ENCODE results near the gene TUBA1B. TPM values are rescaled to one million over a fixed set of nuclear protein-coding genes. Genes with fewer than 3 reads are reported as not detected.
"Not testable (repeated sequence)": the region's sequence is repeated elsewhere in the genome, so short reads cannot be mapped to it uniquely, and the experiment has no call there.

Gene TUBA1B
- 100 to 1,000 TPM; 477 to 869 (median 576) TPM for polyA plus RNA-seq

DNA sequence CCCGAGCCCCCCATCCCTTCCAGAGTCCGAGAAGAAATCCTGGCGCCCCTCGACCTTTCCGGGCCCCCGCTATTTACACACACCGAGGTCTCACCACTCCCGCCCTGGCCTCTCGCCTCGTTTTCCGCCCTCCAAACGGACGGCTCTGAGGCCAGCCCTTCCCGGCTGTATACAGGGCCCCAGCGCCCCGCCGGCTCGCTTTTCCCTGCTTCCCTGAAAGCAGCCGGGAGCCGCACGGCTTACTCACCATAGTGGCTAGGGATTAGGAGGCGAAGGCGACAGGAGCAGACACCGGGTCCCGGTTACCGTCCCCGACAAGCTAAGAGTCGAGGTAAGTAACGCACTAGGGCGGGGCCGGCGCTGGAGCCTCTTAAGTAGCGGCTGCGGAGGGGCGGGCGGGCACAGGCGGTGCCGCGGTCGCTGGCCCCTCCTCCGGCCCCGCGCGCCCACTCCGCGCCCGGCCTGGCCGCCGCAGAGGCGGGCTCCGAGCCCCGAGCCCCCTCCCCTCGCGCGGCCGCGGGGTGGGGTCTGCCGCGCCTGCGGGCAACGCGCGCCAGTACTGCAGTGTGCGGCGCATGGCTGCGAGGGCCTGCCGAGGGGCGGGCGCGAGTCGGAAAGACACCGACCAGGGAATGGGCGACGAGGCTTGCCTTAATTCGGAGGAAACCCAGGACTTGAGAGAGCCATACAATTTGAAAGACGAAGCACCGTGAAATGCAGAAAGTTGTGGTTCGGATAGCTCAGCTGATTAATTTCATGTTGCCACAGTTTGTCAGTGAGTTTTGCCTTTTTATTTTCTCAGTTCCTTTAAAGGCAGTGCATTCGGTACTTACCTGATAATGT, at the start of gene TUBA1B:
Gene TUBA1B, minus strand, starts transcription at position 345 of the 843 bp plus-strand sequence. Its CDS starts 95 bp downstream, at position 250.
- Mint-ChIP-seq H3K36me3 (peaks cover 15 to 26% (median 21%) of the 10 kb centered on the region in 3 donors), H3K4me1 (peaks cover 37 to 48% of the 10 kb centered on the region in 2 donors), H3K27me3 (ENCODE audit: low read depth in 3 of 3) (peaks cover 14 to 29% (median 22%) of the 10 kb centered on the region in 3 donors), H3K9me3 (no peaks in the 10 kb centered on the region), H3K4me3 (peak within 1 kb of the TSS; percentile 94 to 99 (median 97)), H3K27ac (peak within 1 kb of the TSS; percentile 95 to 99 (median 98))
- peak; percentile 89 to 91 (median 91) for DNase-seq

DNA sequence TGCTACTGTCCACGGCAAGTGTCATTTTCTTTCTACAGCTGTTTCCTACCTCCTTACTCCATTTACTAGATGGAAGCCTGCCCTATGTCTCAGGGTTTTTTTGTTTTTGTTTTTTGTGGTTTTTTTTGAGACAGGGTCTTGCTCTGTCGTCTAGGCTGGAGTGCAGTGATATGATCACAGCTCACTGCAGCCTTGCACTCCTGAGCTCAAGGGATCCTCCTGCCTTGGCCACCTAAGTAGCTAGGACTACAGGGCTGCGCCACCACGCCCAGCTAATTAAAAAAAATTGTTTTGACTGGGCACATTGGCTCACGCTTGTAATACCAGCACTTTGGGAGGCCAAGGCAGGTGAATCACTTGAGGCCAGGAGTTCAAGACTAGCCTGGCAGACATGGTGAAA, 43.0 kb upstream of the TUBA1B start:
- H3K4me3 Mint-ChIP-seq, result no peak overlapping the region

DNA sequence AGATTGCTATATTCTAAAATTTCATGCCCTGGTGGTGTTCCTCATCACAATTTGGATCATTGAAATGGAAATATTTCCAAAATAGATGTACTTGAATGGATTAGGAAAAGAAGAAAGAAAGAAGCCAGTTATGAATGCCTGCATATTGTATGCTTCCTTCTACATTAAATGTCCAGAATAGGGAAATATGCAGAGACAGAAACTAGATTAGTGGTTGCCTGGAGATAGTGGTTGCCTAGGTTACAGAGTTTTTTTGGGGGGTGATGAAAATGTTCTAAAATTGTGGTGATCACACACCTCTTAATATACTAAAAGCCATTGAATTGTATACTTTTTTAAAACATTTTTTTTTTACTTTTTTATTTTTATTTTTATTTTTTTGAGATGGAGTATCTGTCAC, 39.7 kb upstream of the TUBA1B start:
- no peaks in the 10 kb centered on the region for H3K4me1 Mint-ChIP-seq
- peaks cover 0 to 8% (median 0%) of the 10 kb centered on the region in 3 donors for H3K36me3 Mint-ChIP-seq
- no peaks in the 10 kb centered on the region for H3K9me3 Mint-ChIP-seq
- H3K4me3 Mint-ChIP-seq, result no peak overlapping the region
- no peak for DNase-seq
- H3K27ac Mint-ChIP-seq, result no peak overlapping the region
- H3K27me3 Mint-ChIP-seq (ENCODE audit: low read depth in 3 of 3), result peaks cover 0 to 2% (median 0%) of the 10 kb centered on the region in 3 donors

More for the DNA sequence above, 43.0 kb upstream of the TUBA1B start:
- peaks cover 0 to 2% (median 0%) of the 10 kb centered on the region in 3 donors for H3K27me3 Mint-ChIP-seq (ENCODE audit: low read depth in 3 of 3)
- H3K36me3 Mint-ChIP-seq, result peaks cover 0 to 5% (median 3%) of the 10 kb centered on the region in 3 donors
- no peak overlapping the region for H3K27ac Mint-ChIP-seq
- H3K4me1 Mint-ChIP-seq, result no peaks in the 10 kb centered on the region
- no peak for DNase-seq
- no peaks in the 10 kb centered on the region for H3K9me3 Mint-ChIP-seq

DNA sequence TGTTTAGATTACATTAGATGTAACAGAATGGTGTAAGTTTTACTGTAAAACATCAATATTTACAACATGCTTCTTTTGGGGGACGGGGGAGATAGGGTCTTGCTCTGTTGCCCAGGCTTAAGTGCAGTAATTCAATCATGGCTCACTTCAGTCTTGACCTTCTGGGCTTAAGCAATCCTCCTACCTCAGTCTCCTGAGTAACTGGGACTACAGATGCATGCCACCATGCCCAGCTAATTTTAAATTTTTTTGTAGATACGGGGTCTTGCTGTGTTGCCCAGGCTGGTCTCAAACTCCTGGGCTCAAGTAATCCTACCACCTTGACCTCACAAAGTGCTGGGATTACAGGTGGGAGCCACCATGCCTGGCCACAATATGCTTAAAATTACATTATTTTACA, 33.9 kb upstream of the TUBA1B start:
- Mint-ChIP-seq H3K9me3 (no peaks in the 10 kb centered on the region), H3K4me3 (no peak overlapping the region), H3K36me3 (peaks cover 0 to 8% (median 0%) of the 10 kb centered on the region in 3 donors), H3K4me1 (no peaks in the 10 kb centered on the region), H3K27me3 (ENCODE audit: low read depth in 3 of 3) (no peaks in the 10 kb centered on the region), H3K27ac (no peak overlapping the region)
- DNase-seq, result no peak

DNA sequence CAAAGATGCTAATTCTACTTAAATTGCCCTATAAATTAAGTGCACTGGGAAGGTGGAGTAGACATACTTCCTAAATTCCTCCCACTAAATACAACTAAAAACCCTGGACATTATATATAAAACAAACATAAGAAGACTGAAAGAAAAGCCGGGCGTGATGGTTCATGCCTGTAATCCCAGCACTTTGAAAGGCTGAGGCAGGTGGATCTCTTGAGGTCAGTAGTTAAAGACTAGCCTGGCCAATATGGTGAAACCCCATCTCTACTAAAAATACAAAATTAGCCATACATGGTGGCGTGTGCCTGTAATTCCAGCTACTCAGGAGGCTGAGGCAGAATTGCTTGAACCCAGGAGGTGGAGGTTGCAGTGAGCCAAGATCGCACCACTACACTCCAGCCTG, 30.7 kb upstream of the TUBA1B start:
- not testable (repeated sequence) for H3K36me3 Mint-ChIP-seq, H3K27ac Mint-ChIP-seq, H3K9me3 Mint-ChIP-seq

DNA sequence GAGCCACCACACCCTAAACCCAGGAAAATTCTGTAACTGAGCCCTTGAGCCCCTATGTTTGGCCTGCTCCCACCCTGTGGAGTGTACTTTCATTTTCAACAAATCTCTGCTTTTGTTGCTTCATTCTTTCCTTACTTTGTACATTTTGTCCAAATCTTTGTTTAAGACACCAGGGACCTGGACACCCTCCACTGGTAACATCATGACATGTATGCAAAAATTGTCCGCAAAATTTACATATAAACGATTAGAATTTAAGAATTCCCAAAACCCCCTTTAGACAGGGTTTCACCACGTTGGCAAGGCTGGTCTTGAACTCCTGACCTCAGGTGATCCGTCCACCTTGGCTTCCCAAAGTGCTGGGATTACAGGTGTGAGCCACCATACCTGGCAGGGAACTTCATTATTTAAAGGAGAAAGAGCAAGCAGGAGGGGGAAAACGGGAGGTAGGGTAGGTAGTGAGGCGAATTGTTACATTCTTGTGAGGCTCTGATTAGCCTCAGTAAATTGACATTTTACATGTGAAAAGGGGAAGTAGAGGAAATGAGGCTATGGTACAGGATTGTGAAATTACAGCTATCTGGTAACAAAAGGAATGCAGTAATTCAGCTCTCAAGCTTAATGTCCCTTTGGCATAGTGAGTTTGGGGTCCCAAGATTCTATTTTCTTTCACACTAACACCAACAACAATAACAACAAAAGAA, 30.0 kb upstream of the TUBA1B start:
- Mint-ChIP-seq H3K4me1 (no peaks in the 10 kb centered on the region), H3K4me3 (no peak overlapping the region), H3K27me3 (ENCODE audit: low read depth in 3 of 3) (peaks cover 0 to 2% (median 0%) of the 10 kb centered on the region in 3 donors), H3K36me3 (no peaks in the 10 kb centered on the region), H3K9me3 (no peaks in the 10 kb centered on the region), H3K27ac (no peak overlapping the region)
- no peak for DNase-seq

More for the DNA sequence above, 30.7 kb upstream of the TUBA1B start:
- not testable (repeated sequence) for H3K4me1 Mint-ChIP-seq; H3K4me3 Mint-ChIP-seq; H3K27me3 Mint-ChIP-seq (ENCODE audit: low read depth in 3 of 3); DNase-seq

DNA sequence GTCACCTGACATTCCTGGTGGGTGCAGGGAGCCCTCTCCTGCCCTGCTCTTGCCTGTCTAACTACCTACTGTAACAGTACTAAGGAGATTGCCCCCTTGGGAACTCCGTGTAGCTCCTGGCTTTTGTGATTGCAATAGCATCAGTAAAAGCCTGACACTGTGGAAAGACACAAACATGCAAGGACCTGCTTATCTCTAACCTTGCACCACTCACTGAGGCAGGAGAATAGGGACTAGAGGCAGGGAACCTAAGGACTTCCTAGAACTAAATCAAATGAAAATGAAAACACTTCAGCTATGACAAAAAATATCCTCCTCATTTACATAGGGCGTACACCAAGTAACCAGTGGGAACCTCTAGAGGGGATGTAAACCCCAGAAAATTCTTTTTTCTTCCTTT, 29.2 kb upstream of the TUBA1B start:
- no peaks in the 10 kb centered on the region for H3K9me3 Mint-ChIP-seq
- no peak overlapping the region for H3K4me3 Mint-ChIP-seq
- no peaks in the 10 kb centered on the region for H3K4me1 Mint-ChIP-seq
- no peak for DNase-seq
- H3K36me3 Mint-ChIP-seq, result no peaks in the 10 kb centered on the region
- H3K27ac Mint-ChIP-seq, result no peak overlapping the region
- H3K27me3 Mint-ChIP-seq (ENCODE audit: low read depth in 3 of 3), result peaks cover 0 to 2% (median 0%) of the 10 kb centered on the region in 3 donors

DNA sequence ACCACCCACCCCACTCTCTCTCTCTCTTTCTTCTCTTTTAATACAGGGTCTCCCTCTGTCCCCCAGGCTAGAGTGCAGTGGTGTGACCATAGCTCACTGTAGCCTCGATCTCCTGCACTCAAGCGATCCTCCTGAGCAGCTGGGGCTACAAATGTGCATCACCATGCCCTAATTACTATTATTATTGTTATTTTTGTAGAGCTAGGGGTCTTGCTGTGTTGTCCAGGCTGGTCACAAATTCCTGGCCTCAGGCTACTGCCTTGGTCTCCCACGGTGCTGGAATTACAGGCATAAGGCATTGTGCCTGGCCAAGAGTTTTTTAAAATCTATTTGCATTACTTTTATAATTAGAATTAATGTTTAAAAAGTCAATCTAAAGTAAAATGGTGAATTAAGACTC, 23.0 kb upstream of the TUBA1B start:
- peaks cover 0 to 2% (median 0%) of the 10 kb centered on the region in 3 donors for H3K27me3 Mint-ChIP-seq (ENCODE audit: low read depth in 3 of 3)
- no peak overlapping the region for H3K27ac Mint-ChIP-seq
- DNase-seq, result no peak
- H3K36me3 Mint-ChIP-seq, result no peaks in the 10 kb centered on the region
- no peak overlapping the region for H3K4me3 Mint-ChIP-seq
- H3K4me1 Mint-ChIP-seq, result peaks cover 0 to 3% of the 10 kb centered on the region in 2 donors
- H3K9me3 Mint-ChIP-seq, result no peaks in the 10 kb centered on the region

DNA sequence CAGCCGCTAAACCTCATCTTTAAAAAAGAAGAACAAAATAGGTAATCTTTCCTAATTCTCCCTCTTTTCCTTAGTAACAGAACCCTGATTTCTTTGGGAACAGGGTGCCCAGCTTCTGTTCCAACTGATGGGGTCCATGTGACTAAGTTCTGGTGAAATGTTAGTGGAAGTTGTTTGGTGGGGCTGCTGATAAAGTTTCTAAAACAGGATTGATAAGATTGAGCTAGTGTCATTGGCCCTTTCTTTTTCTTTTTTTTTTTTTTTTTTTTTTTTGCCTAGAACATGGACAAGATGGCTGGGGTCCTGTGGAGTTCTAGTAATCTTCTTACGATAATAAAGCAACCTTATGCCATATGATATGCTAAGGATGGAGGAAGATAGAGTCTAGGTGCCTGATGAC, 16.2 kb upstream of the TUBA1B start:
- Mint-ChIP-seq H3K27me3 (ENCODE audit: low read depth in 3 of 3) (no peaks in the 10 kb centered on the region), H3K4me1 (peaks cover 0 to 3% of the 10 kb centered on the region in 2 donors), H3K4me3 (no peak overlapping the region), H3K36me3 (no peaks in the 10 kb centered on the region), H3K9me3 (no peaks in the 10 kb centered on the region), H3K27ac (no peak overlapping the region)
- no peak for DNase-seq

DNA sequence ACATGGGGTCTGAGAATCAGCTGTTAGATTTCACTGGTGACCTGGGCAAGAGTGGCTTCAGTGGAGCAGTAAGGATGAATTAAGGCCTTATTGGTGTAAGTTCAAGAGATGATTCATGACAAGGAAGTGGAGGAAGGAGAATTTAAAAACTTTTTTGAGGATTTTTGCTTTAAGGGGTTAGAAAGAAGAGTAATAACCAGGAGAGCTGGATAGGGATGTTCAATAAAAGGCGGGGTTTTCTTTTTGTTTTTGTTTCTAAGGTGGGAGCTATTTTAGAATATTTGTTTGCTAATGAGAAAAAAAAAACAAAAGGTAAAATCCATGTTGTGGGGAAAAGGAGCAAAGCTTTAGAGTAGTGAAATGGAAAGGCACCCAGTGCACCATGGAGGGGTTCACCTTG, 15.2 kb upstream of the TUBA1B start:
- peaks cover 0 to under 1% (median 0%) of the 10 kb centered on the region in 3 donors for H3K36me3 Mint-ChIP-seq
- peaks cover 0 to 3% of the 10 kb centered on the region in 2 donors for H3K4me1 Mint-ChIP-seq
- no peak overlapping the region for H3K4me3 Mint-ChIP-seq
- H3K27ac Mint-ChIP-seq, result no peak overlapping the region
- H3K27me3 Mint-ChIP-seq (ENCODE audit: low read depth in 3 of 3), result no peaks in the 10 kb centered on the region
- DNase-seq, result no peak
- no peaks in the 10 kb centered on the region for H3K9me3 Mint-ChIP-seq

DNA sequence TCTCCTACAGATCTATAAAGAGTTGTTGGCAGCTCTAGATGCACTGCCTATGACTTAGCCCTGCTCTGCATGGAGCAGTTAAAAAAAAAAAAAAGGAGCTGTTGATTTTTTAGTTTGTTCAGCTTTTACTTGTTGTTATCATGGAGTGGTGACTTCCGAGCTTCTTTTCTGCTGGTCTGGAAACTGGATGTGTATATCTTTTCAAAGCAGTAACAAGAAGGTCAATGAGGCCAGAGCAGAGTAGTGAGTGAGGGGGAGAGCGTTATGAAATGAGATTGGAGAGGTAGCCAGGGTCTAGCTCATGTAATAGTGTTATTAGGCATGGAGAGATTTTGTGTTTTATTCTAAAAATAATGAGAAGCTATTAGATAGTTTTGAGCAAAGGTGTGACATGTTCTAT, 13.2 kb upstream of the TUBA1B start:
- no peak overlapping the region for H3K27ac Mint-ChIP-seq
- no peak overlapping the region for H3K4me3 Mint-ChIP-seq
- H3K27me3 Mint-ChIP-seq (ENCODE audit: low read depth in 3 of 3), result no peaks in the 10 kb centered on the region
- H3K36me3 Mint-ChIP-seq, result peaks cover 0 to 4% (median 0%) of the 10 kb centered on the region in 3 donors
- no peak for DNase-seq
- H3K9me3 Mint-ChIP-seq, result no peaks in the 10 kb centered on the region
- H3K4me1 Mint-ChIP-seq, result no peaks in the 10 kb centered on the region

DNA sequence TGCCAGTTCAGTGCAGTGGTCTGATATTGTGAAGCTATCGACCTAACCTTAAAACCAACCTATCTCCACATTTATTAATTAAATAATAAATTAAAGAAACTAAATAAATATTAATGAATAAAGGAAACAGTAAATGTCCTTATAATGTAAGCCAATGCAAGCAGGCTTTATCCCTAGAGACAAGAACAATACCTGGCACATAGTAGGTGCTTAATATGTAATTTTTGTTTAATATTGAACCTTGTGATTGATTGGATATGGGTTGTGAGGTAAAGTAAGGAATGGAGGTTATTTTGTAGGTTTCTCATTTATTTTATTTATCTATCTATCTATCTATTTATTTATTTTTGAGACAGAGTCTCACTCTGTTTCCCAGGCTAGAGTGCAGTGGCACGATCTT, 7.8 kb upstream of the TUBA1B start:
- H3K36me3 Mint-ChIP-seq, result peaks cover 0 to 4% (median 0%) of the 10 kb centered on the region in 3 donors
- H3K4me1 Mint-ChIP-seq, result no peaks in the 10 kb centered on the region
- no peaks in the 10 kb centered on the region for H3K9me3 Mint-ChIP-seq
- H3K4me3 Mint-ChIP-seq, result no peak overlapping the region
- no peaks in the 10 kb centered on the region for H3K27me3 Mint-ChIP-seq (ENCODE audit: low read depth in 3 of 3)
- H3K27ac Mint-ChIP-seq, result no peak overlapping the region
- no peak for DNase-seq

DNA sequence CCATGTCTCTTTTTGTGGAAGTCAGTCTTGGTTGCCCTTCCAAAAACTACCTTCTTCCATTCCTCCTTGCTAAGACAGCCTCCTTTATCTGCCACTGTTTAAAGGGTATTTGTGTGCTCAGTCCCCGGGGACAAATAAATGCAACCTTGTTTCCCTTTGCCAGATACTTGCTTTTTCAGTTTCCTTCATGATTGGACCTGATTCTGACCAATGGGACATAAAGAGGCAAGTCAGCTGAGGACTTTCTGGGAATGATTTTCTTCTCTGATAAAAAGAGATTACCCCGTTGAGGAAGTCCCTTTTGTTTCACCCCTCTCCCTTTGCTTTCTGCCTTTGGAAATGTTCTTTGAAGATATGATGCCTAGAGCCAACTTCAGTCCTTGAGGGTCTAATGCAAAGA, 7.4 kb upstream of the TUBA1B start:
- Mint-ChIP-seq H3K4me3 (no peak overlapping the region), H3K9me3 (no peaks in the 10 kb centered on the region), H3K4me1 (no peaks in the 10 kb centered on the region), H3K27ac (no peak overlapping the region), H3K27me3 (ENCODE audit: low read depth in 3 of 3) (no peaks in the 10 kb centered on the region), H3K36me3 (peaks cover 0 to 4% (median 0%) of the 10 kb centered on the region in 3 donors)
- no peak for DNase-seq

DNA sequence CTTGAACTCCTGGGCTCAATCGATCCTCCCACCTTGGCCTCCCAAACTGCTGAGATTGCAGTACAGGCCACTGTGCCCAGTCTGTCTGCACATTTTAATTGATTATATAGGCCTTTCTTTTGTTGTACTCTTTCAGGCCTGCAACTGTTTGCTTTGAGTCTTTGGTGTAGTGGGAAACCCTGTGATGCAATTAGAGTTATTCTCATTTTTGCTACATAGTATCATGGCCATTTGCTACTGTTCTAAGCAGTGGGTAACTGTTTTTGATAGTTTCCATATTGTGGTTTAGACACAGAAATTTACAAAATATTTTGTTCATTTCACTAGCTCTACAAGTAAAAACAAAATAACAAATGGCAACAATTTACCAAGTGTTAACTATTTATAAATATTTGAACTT, 6.3 kb upstream of the TUBA1B start:
- Mint-ChIP-seq H3K4me3 (no peak overlapping the region), H3K36me3 (peaks cover 0 to 4% (median 0%) of the 10 kb centered on the region in 3 donors), H3K27me3 (ENCODE audit: low read depth in 3 of 3) (no peaks in the 10 kb centered on the region), H3K9me3 (no peaks in the 10 kb centered on the region), H3K27ac (no peak overlapping the region), H3K4me1 (peaks cover 0 to 2% of the 10 kb centered on the region in 2 donors)
- no peak for DNase-seq

Data from immature natural killer cell (primary cell).